ENCODE results near the gene RPS2. TPM values are rescaled to one million over a fixed set of nuclear protein-coding genes. Genes with fewer than 3 reads are reported as not detected.
"Not testable (repeated sequence)": the region's sequence is repeated elsewhere in the genome, so short reads cannot be mapped to it uniquely, and the experiment has no call there.

Gene RPS2
- total RNA-seq, 1 experiment from 2014 or later = 3,874 TPM

GRCh38 chr16:1920727-1921171 lies 43.9 kb downstream of the RPS2 start:
- Mint-ChIP-seq H3K4me3 (peak overlapping the region in 1 of 2 experiments; percentile 59; a peak in 3 of 5 replicates), H3K27me3 (ENCODE audit: low read depth) (peaks cover 89% of the 10 kb centered on the region), H3K27ac (no peak overlapping the region), H3K36me3 (ENCODE audit: insufficient read depth in 1 of 3, low read depth in 3 of 3) (peaks cover 0 to 2% (median 0%) of the 10 kb centered on the region in 3 experiments; a peak in 1 of 7 replicates), H3K9me3 (peaks cover 2% of the 10 kb centered on the region in 2 experiments; a peak in 3 of 5 replicates), H3K4me1 (peaks cover 14 to 52% of the 10 kb centered on the region in 2 experiments)
- H3K9me3 ChIP-seq (ENCODE audit: control insufficient read depth, low read depth, low read length) = no peaks in the 10 kb centered on the region
- no peaks in the 10 kb centered on the region for H4K20me1 ChIP-seq (ENCODE audit: control insufficient read depth, insufficient read depth, insufficient read length)
- H2BK120ac ChIP-seq (ENCODE audit: low read depth, low read length, poor library complexity, severe bottlenecking) = no peak overlapping the region
- H4K5ac ChIP-seq (ENCODE audit: insufficient read length, low read depth, low read length) = no peak overlapping the region
- no peak overlapping the region for H2AK5ac ChIP-seq (ENCODE audit: insufficient read length, low read length)
- H4K8ac ChIP-seq (replicated peaks; ENCODE audit: insufficient read length, low read depth, low read length) = no peak overlapping the region
- no peaks in the 10 kb centered on the region for H3K79me2 ChIP-seq (ENCODE audit: insufficient read depth, low read length)
- H2BK5ac ChIP-seq (ENCODE audit: insufficient read length, low read length) = no peak overlapping the region
- no peak overlapping the region for H3K56ac ChIP-seq (ENCODE audit: insufficient read length, low read depth, low read length)
- H3K18ac ChIP-seq (ENCODE audit: insufficient read length, low read depth, low read length) = no peak overlapping the region
- no peak overlapping the region for H3T11ph ChIP-seq (ENCODE audit: low read length)
- WGBS (ENCODE audit: extremely low coverage, insufficient read length, low lambda C conversion rate) = no CpG with 5 or more reads among the region's 15 CpGs
- H3K14ac ChIP-seq (ENCODE audit: insufficient read depth, low read length) = no peak overlapping the region
- H3K27me3 ChIP-seq (ENCODE audit: insufficient read depth, low read length) = peaks cover 43% of the 10 kb centered on the region
- H3K23me2 ChIP-seq (ENCODE audit: insufficient read length, low read depth, low read length, poor library complexity, severe bottlenecking) = peaks cover 4% of the 10 kb centered on the region
- H3K4ac ChIP-seq (ENCODE audit: low read depth, low read length) = no peak overlapping the region
- H3K23ac ChIP-seq (ENCODE audit: insufficient read length, low read depth, low read length) = no peak overlapping the region
- H2BK12ac ChIP-seq (ENCODE audit: insufficient read length, low read depth, low read length) = no peak overlapping the region
- no peak overlapping the region for H2BK20ac ChIP-seq (ENCODE audit: low read depth, low read length, poor library complexity, severe bottlenecking)
- H3K4me1 ChIP-seq (ENCODE audit: insufficient read depth, low read length) = no peaks in the 10 kb centered on the region; the same call in 1 of the 2 replicates
- H3K27ac ChIP-seq (ENCODE audit: insufficient read length, low read depth, low read length) = no peak overlapping the region
- H2AFZ ChIP-seq (ENCODE audit: low read length) = no peak overlapping the region
- DNase-seq = peak; percentile 88
- no peaks in the 10 kb centered on the region for H3K79me1 ChIP-seq (ENCODE audit: insufficient read depth, low read depth, low read length, poor library complexity, severe bottlenecking)
- TF ChIP-seq CTCF (conservative IDR thresholded peaks at IDR 0.05) = no peak
- H4K91ac ChIP-seq (ENCODE audit: insufficient read length, low read depth, low read length) = no peak overlapping the region
- H3K9ac ChIP-seq (ENCODE audit: extremely low read depth, insufficient read length, low read length) = no peak overlapping the region
- H2BK15ac ChIP-seq (ENCODE audit: low read depth, low read length) = no peak overlapping the region
- H3K4me2 ChIP-seq (ENCODE audit: insufficient read depth, insufficient read length, low read length) = peak overlapping the region; percentile 48

- not testable (repeated sequence) for H3K4me3 Mint-ChIP-seq; H4K91ac ChIP-seq (ENCODE audit: insufficient read length, low read depth, low read length); H3K4ac ChIP-seq (ENCODE audit: low read depth, low read length); H2BK20ac ChIP-seq (ENCODE audit: low read depth, low read length, poor library complexity, severe bottlenecking); H3K79me2 ChIP-seq (ENCODE audit: insufficient read depth, low read length); H3K79me1 ChIP-seq (ENCODE audit: insufficient read depth, low read depth, low read length, poor library complexity, severe bottlenecking); H2AK5ac ChIP-seq (ENCODE audit: insufficient read length, low read length); H2AFZ ChIP-seq (ENCODE audit: low read length); H3T11ph ChIP-seq (ENCODE audit: low read length); H2BK120ac ChIP-seq (ENCODE audit: low read depth, low read length, poor library complexity, severe bottlenecking); H3K27ac Mint-ChIP-seq; H3K56ac ChIP-seq (ENCODE audit: insufficient read length, low read depth, low read length); DNase-seq; H3K18ac ChIP-seq (ENCODE audit: insufficient read length, low read depth, low read length); H4K5ac ChIP-seq (ENCODE audit: insufficient read length, low read depth, low read length); H3K23me2 ChIP-seq (ENCODE audit: insufficient read length, low read depth, low read length, poor library complexity, severe bottlenecking); H2BK5ac ChIP-seq (ENCODE audit: insufficient read length, low read length); H4K20me1 ChIP-seq (ENCODE audit: control insufficient read depth, insufficient read depth, insufficient read length); H3K9me3 Mint-ChIP-seq; H4K8ac ChIP-seq (replicated peaks; ENCODE audit: insufficient read length, low read depth, low read length); H3K9me3 ChIP-seq (ENCODE audit: control insufficient read depth, low read depth, low read length); H3K9ac ChIP-seq (ENCODE audit: extremely low read depth, insufficient read length, low read length); H3K14ac ChIP-seq (ENCODE audit: insufficient read depth, low read length); H3K4me1 ChIP-seq (ENCODE audit: insufficient read depth, low read length); H3K23ac ChIP-seq (ENCODE audit: insufficient read length, low read depth, low read length); H3K27ac ChIP-seq (ENCODE audit: insufficient read length, low read depth, low read length); H2BK12ac ChIP-seq (ENCODE audit: insufficient read length, low read depth, low read length); H3K4me2 ChIP-seq (ENCODE audit: insufficient read depth, insufficient read length, low read length); H3K36me3 Mint-ChIP-seq (ENCODE audit: insufficient read depth in 1 of 3, low read depth in 3 of 3); H2BK15ac ChIP-seq (ENCODE audit: low read depth, low read length)
- peaks cover 43% of the 10 kb centered on the region for H3K27me3 ChIP-seq (ENCODE audit: insufficient read depth, low read length)
- WGBS (ENCODE audit: extremely low coverage, insufficient read length, low lambda C conversion rate) = no CpG with 5 or more reads among the region's 21 CpGs
- H3K27me3 Mint-ChIP-seq (ENCODE audit: low read depth) = peaks cover 91% of the 10 kb centered on the region
- H3K4me1 Mint-ChIP-seq = peaks cover 14 to 58% of the 10 kb centered on the region in 2 experiments
Observed at GRCh38 chr16:1920122-1920521, 44.5 kb downstream of the RPS2 start.

Data from H9 (cell line).